WI38 (cell line): ENCODE results near the gene BLCAP.

Experiments used
- H3K4me3 ChIP-seq: 2 replicates; pipeline ENCODE4 v1.5.1; 2011; ENCODE audit warnings: low read depth, mild to moderate bottlenecking, control low read depth, low read length
- TF ChIP-seq, protein P1 (sequence below): IDR thresholded peaks from 2 replicates; pipeline ENCODE4 v1.5.1; 2012; ENCODE audit warnings: low read depth, mild to moderate bottlenecking, control low read depth, low read length

BLCAP gene

DNA sequence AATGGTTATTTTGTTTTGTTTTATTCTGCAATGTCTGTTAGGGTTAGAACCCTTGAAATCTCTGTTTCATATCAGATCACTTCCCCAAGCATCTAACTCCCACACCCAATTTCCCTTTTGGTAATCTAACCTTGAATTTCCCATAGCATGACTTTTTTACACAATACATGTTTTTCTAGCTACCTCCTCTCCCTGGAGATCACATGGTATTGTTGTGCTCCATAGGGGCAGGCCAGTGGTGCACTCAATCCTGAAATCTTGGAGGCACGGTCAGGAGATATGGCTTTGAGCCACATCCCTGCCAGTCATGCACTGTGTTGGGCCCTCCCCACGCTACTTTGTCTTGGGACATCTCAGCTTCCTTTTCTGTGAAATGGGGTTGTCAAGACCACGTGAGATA is 43.3 kb downstream of the BLCAP start:
- TF ChIP-seq, protein P1, sequence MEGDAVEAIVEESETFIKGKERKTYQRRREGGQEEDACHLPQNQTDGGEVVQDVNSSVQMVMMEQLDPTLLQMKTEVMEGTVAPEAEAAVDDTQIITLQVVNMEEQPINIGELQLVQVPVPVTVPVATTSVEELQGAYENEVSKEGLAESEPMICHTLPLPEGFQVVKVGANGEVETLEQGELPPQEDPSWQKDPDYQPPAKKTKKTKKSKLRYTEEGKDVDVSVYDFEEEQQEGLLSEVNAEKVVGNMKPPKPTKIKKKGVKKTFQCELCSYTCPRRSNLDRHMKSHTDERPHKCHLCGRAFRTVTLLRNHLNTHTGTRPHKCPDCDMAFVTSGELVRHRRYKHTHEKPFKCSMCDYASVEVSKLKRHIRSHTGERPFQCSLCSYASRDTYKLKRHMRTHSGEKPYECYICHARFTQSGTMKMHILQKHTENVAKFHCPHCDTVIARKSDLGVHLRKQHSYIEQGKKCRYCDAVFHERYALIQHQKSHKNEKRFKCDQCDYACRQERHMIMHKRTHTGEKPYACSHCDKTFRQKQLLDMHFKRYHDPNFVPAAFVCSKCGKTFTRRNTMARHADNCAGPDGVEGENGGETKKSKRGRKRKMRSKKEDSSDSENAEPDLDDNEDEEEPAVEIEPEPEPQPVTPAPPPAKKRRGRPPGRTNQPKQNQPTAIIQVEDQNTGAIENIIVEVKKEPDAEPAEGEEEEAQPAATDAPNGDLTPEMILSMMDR: no peak
- H3K4me3 ChIP-seq: no peak overlapping the region

DNA sequence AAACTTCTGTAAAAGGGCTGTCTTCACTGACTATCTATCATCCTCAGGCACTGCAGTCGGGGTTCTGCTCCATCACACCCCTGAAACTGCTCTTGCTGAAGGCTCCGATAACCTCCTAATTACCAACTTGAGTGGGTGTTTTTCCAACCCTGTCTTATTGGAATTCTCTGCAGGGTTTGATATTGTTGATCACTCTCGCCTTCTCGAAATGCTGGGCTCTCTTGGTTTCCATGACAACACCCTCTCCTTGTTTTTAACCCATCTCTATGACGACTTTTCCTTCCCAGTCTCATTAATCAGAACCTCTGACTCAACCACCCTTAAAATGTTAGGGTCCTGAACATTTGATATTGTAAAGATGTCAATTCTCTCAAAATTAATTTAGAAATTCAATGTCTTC is 46.1 kb downstream of the BLCAP start:
- TF ChIP-seq, protein P1: no peak
- H3K4me3 ChIP-seq: no peak overlapping the region

DNA sequence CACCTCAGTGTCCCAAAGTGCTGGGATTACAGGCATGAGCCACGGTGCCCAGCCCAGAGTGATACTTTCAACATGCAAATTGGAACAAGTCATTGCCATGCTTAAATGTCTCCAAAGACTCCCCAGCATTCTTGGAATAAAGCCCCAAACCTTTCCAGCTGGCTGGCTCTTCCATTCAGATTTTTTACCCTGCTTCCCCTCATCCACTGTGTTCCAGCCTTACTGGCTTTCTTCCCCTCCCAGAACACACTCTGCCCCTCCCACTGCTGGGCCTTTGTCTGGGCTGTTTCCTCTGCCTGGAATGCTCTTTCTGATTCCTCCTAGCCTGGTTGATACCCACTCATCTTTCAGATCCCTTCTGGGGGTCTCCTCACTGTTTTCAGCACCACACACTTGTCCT is 46.8 kb downstream of the BLCAP start:
- TF ChIP-seq, protein P1: no peak
- H3K4me3 ChIP-seq: no peak overlapping the region

GRCh38 chr20:37479925-37480691 is 47.6 kb downstream of the BLCAP start:
- TF ChIP-seq, protein P1: no peak
- no peak overlapping the region for H3K4me3 ChIP-seq

GRCh38 chr20:37479266-37479665 is 48.4 kb downstream of the BLCAP start:
- no peak overlapping the region for H3K4me3 ChIP-seq
- TF ChIP-seq, protein P1: no peak

DNA sequence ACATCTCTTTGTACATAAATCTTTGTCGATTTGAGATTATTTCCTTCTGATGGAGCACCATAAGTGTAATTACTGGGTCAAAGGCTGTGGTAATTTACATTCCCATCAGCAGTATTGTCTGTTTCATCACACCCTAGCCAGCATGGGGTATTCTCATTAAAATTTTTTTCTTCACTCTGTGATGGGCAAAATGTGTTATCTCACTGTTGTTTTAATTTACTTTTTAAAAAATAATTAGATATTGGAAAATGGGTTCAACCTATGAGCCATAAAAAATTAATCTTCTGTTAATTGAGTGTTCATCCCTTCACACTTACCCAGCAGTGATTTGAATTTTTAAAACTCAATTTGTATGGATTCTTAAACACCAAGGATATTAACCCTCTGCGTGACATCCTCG is 50.6 kb downstream of the BLCAP start:
- TF ChIP-seq, protein P1: no peak

DNA sequence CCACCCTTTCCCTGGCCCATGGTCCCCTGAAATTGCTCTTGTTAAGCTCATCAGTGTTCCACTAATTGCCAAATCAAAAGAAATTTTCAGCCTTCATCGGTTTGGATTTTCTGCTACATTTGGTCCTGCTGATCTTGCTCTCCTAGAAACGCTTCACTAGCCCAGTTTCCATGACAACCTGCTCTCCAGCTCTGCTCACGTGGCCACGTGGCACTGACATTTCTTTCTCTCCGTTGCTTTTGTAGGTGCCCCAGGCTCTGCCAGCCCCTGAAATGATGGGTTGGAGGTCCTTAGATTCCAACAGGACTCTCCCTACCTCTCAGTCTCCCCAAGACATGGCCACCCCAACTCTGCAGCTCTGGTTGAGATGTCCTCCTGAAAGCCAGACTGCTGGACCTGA is 52.4 kb downstream of the BLCAP start:
- no peak overlapping the region for H3K4me3 ChIP-seq
- TF ChIP-seq, protein P1: no peak

More for the DNA sequence above, 50.6 kb downstream of the BLCAP start:
- no peak overlapping the region for H3K4me3 ChIP-seq
